Smooth muscle cell (in vitro differentiated cells): ENCODE measurements around the gene ADAM12. TPM values are rescaled to one million over a fixed set of nuclear protein-coding genes. Genes with fewer than 3 reads are reported as not detected.

Source experiments
- DNase-seq: peaks from one replicate; lab custom pipeline; 2025; ENCODE audit not compliant: unreplicated experiment; lab: John Stamatoyannopoulos, UW
- H2AFZ ChIP-seq: fragments of 200-600 bp; sonication (generic); 2 replicates; pipeline ENCODE4 v1.6.0; 2016; ENCODE audit warnings: antibody characterized with exemption, low read depth, mild to moderate bottlenecking
- H3F3A ChIP-seq: fragments of 200-600 bp; sonication (generic); 2 replicates; pipeline ENCODE4 v1.6.0; 2017; ENCODE audit warnings: antibody characterized with exemption, low read depth
- H3K27ac ChIP-seq: fragments of 200-600 bp; sonication (generic); 2 replicates; pipeline ENCODE4 v1.5.1; 2016; ENCODE audit warnings: low read depth, mild to moderate bottlenecking
- H3K27me3 ChIP-seq: fragments of 200-600 bp; sonication (generic); 2 replicates; pipeline ENCODE4 v1.6.1; 2016; ENCODE audit warnings: low read depth, mild to moderate bottlenecking
- H3K36me3 ChIP-seq: fragments of 200-600 bp; sonication (generic); 2 replicates; pipeline ENCODE4 v1.5.1; 2016; ENCODE audit warnings: low read depth
- H3K4me1 ChIP-seq: fragments of 200-600 bp; sonication (generic); 2 replicates; pipeline ENCODE4 v1.5.1; 2016; ENCODE audit warnings: low read depth
- H3K4me2 ChIP-seq: fragments of 200-600 bp; sonication (generic); 2 replicates; pipeline ENCODE4 v1.6.0; 2016; ENCODE audit warnings: mild to moderate bottlenecking
- H3K4me3 ChIP-seq: fragments of 200-600 bp; sonication (generic); 2 replicates; pipeline ENCODE4 v1.5.1; 2016; ENCODE audit warnings: mild to moderate bottlenecking
- H3K79me2 ChIP-seq: fragments of 200-600 bp; sonication (generic); 2 replicates; pipeline ENCODE4 v1.6.0; 2016; ENCODE audit warnings: low read depth, mild to moderate bottlenecking
- H3K9ac ChIP-seq: fragments of 200-600 bp; sonication (generic); 2 replicates; pipeline ENCODE4 v1.6.0; 2016; ENCODE audit warnings: low read depth
- H3K9me3 ChIP-seq: fragments of 200-600 bp; sonication (generic); replicated peaks from 2 replicates; pipeline ENCODE4 v1.5.1; 2016; ENCODE audit warnings: low read depth
- H4K20me1 ChIP-seq: fragments of 200-600 bp; sonication (generic); 2 replicates; pipeline ENCODE4 v1.6.0; 2016; ENCODE audit warnings: low read depth
- WGBS: methylation state at CpG from one replicate; pipeline ENCODE4 v1.1.7; 2016; ENCODE audit warnings: low lambda C conversion rate; 5-methylcytosine and 5-hydroxymethylcytosine counted together
- polyA plus RNA-seq: library from polyadenylated mRNA; unstranded; fragments of >200 nt; fragmentation: Nextera tagmentation; extraction: Ambion mirVana; gene quantifications from 2 replicates; pipeline ENCODE4 v1.2.1, GENCODE V29; 2016
- total RNA-seq: library from RNA; depleted of rRNA; stranded (reverse); fragments of >200 nt; gene quantifications from 2 replicates; pipeline ENCODE4 v1.2.3, GENCODE V29; 2014
- TF ChIP-seq, protein P1 (sequence below): fragments of 200-600 bp; sonication (generic); IDR thresholded peaks from 2 replicates; pipeline ENCODE4 v1.5.1; 2017; ENCODE audit warnings: borderline replicate concordance, mild to moderate bottlenecking, antibody characterized with exemption; ENCODE audit not compliant: insufficient read depth, poor library complexity, severe bottlenecking

The ADAM12 gene
- total and polyA plus RNA-seq, 2 experiments from 2014 or later = 40.0 to 54.3 TPM

DNA sequence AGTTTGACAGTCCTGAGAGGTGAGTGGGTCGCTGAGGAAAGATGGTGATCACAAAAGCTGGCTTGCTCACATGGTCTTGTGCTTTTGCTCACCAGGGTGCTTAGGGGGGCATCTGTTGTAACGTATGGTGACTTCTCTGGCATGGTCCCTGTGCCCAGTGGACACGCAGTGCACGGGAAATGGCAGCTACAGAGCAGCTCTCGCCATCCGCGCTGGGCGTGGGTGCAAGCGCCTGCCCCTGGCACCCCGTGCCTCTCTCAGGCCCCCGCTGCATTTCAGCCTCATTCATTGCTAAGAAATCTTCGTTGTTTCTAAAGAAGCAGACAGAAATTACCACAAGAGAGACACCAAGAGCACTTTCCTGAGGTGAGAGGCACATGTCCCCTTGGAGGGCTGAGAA is 390.7 kb downstream of the ADAM12 start:
- no peaks in the 10 kb centered on the region for H3K9me3 ChIP-seq
- no peak overlapping the region for H3K4me2 ChIP-seq
- H2AFZ ChIP-seq = no peak overlapping the region
- 93% methylated on average over 12 of the region's 12 CpGs for WGBS
- H3K36me3 ChIP-seq = no peaks in the 10 kb centered on the region
- H3K4me3 ChIP-seq = no peak overlapping the region
- H3K27me3 ChIP-seq = no peaks in the 10 kb centered on the region
- H4K20me1 ChIP-seq = no peaks in the 10 kb centered on the region
- no peaks in the 10 kb centered on the region for H3K79me2 ChIP-seq
- no peaks in the 10 kb centered on the region for H3F3A ChIP-seq
- no peak overlapping the region for H3K27ac ChIP-seq
- TF ChIP-seq, protein P1, sequence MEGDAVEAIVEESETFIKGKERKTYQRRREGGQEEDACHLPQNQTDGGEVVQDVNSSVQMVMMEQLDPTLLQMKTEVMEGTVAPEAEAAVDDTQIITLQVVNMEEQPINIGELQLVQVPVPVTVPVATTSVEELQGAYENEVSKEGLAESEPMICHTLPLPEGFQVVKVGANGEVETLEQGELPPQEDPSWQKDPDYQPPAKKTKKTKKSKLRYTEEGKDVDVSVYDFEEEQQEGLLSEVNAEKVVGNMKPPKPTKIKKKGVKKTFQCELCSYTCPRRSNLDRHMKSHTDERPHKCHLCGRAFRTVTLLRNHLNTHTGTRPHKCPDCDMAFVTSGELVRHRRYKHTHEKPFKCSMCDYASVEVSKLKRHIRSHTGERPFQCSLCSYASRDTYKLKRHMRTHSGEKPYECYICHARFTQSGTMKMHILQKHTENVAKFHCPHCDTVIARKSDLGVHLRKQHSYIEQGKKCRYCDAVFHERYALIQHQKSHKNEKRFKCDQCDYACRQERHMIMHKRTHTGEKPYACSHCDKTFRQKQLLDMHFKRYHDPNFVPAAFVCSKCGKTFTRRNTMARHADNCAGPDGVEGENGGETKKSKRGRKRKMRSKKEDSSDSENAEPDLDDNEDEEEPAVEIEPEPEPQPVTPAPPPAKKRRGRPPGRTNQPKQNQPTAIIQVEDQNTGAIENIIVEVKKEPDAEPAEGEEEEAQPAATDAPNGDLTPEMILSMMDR = no peak
- DNase-seq = no peak
- H3K4me1 ChIP-seq = no peaks in the 10 kb centered on the region
- no peak overlapping the region for H3K9ac ChIP-seq

DNA sequence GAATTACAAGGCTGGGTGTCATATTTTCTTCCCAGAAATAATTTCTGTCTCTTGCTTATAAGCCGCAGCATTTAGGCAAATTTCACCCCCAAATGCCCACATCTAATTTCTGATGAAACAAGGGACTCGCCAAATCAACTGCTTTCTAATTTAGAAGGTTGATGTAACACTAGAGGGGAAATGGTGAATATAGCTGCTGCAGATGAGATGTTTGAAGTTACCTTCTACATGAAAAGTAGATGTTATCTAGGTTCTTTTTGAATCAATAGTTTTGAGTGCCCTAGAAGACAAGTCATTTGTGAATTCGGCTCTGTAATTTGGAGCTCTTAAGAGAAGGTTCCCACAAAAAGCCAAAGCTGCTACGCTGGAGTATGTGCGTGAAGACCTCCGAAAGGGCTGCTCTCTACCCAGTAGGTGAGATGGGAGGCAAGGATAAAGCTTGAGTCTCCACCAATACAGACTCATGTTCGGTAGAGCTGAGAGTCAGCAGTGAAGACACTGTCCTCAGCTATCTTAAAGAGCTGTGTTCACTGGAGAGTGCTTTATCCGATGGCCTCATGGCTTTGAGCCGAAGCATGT is 392.5 kb downstream of the ADAM12 start:
- Histone ChIP-seq H2AFZ (no peak overlapping the region), H3K36me3 (no peaks in the 10 kb centered on the region), H3K9me3 (no peaks in the 10 kb centered on the region), H3F3A (no peaks in the 10 kb centered on the region), H3K4me3 (no peak overlapping the region), H3K4me1 (peaks cover 7% of the 10 kb centered on the region), H4K20me1 (no peaks in the 10 kb centered on the region), H3K4me2 (no peak overlapping the region), H3K27ac (no peak overlapping the region), H3K27me3 (no peaks in the 10 kb centered on the region), H3K79me2 (no peaks in the 10 kb centered on the region), H3K9ac (no peak overlapping the region)
- WGBS = 96% methylated on average over 9 of the region's 9 CpGs
- TF ChIP-seq, protein P1 = no peak
- no peak for DNase-seq

DNA sequence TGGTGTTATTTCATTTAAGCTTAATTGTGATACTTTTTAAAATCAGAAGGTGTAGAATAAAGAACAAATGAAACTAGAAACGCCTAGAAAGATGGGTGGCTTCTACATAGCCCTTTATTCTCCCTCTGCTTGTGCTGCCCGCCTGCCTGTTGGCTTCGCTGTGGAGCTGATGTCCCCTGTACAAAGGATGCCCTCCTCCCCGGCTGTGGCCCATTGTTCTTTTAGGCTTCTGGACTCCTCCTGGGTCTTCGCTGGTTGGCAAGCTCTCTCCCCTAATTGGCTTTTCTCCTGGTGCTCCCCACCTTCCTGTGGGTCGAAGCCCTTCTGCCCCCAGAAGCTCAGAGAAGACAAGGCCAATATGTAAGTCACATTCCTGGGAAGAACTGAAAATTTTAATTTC is 393.7 kb downstream of the ADAM12 start:
- Histone ChIP-seq H3K36me3 (no peaks in the 10 kb centered on the region), H3K79me2 (no peaks in the 10 kb centered on the region), H3K9me3 (no peaks in the 10 kb centered on the region), H3K27me3 (no peaks in the 10 kb centered on the region), H2AFZ (no peak overlapping the region), H3K9ac (no peak overlapping the region), H3F3A (no peaks in the 10 kb centered on the region), H3K27ac (no peak overlapping the region), H3K4me2 (no peak overlapping the region), H4K20me1 (no peaks in the 10 kb centered on the region), H3K4me1 (peaks cover 7% of the 10 kb centered on the region), H3K4me3 (no peak overlapping the region)
- DNase-seq = no peak
- 93% methylated on average over 6 of the region's 6 CpGs for WGBS
- TF ChIP-seq, protein P1 = no peak

DNA sequence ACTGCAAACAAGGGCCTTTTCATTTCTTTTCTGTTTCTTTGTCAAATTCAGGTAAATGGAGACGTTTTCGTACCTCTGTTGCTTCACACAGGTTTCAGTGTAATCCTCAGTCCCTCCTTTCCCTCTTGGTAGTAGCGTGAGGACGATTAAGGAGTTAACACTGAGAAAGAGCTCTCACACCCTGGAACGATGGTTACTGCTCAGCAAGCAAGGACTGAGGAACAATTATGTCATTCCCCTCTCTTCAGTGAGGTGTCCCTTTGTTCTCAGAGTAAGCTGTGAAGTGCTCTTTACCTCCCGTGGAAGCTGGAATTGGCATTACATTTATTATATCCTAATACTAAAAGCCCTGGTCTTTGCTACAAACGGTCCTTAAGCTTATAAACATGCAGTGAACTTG is 396.0 kb downstream of the ADAM12 start:
- Histone ChIP-seq H3K9me3 (no peaks in the 10 kb centered on the region), H3K27me3 (no peaks in the 10 kb centered on the region), H3K27ac (no peak overlapping the region), H4K20me1 (no peaks in the 10 kb centered on the region), H3K4me1 (peaks cover 7% of the 10 kb centered on the region), H3K36me3 (no peaks in the 10 kb centered on the region), H3K79me2 (no peaks in the 10 kb centered on the region), H3K4me2 (no peak overlapping the region), H3K9ac (no peak overlapping the region), H3K4me3 (no peak overlapping the region), H3F3A (no peaks in the 10 kb centered on the region), H2AFZ (no peak overlapping the region)
- TF ChIP-seq, protein P1 = no peak
- no peak for DNase-seq
- WGBS = 86% methylated on average over 7 of the region's 7 CpGs
